Eye (tissue), 1 donor: ENCODE data around the gene KDM5A.
"Not testable (repeated sequence)": the region's sequence is repeated elsewhere in the genome, so short reads cannot be mapped to it uniquely, and the experiment has no call there.

ENCODE experiments used
- DNase-seq: peaks from one replicate; pipeline ENCODE4 v3.0.0-alpha.2; 2015

KDM5A gene

GRCh38 chr12:332581-333205 lies 56.4 kb downstream of the KDM5A start:
- DNase-seq: no peak

GRCh38 chr12:331287-331686 lies 57.8 kb downstream of the KDM5A start:
- no peak for DNase-seq

GRCh38 chr12:325906-326305 lies 63.2 kb downstream of the KDM5A start:
- DNase-seq: no peak

GRCh38 chr12:323507-323906 lies 65.6 kb downstream of the KDM5A start:
- DNase-seq: no peak

- peak; percentile 23 for DNase-seq
Observed at GRCh38 chr12:321606-322326, 67.4 kb downstream of the KDM5A start.

- no peak for DNase-seq
Observed at GRCh38 chr12:318759-319515, 70.2 kb downstream of the KDM5A start.

- DNase-seq: no peak
Observed at GRCh38 chr12:308511-308910, 80.6 kb downstream of the KDM5A start.

- no peak for DNase-seq
Observed at GRCh38 chr12:307406-307805, 81.7 kb downstream of the KDM5A start.

GRCh38 chr12:304805-305204 lies 84.3 kb downstream of the KDM5A start:
- no peak for DNase-seq

GRCh38 chr12:302766-303165 lies 86.4 kb downstream of the KDM5A start:
- not testable (repeated sequence) for DNase-seq

GRCh38 chr12:300166-300565 lies 89.0 kb downstream of the KDM5A start:
- DNase-seq: not testable (repeated sequence)

GRCh38 chr12:299511-299910 lies 89.6 kb downstream of the KDM5A start:
- not testable (repeated sequence) for DNase-seq

- DNase-seq: not testable (repeated sequence)
Observed at GRCh38 chr12:298059-298458, 91.1 kb downstream of the KDM5A start.

- no peak for DNase-seq
Observed at GRCh38 chr12:295132-295531, 94.0 kb downstream of the KDM5A start.

GRCh38 chr12:293199-293598 lies 95.9 kb downstream of the KDM5A start:
- DNase-seq: no peak

GRCh38 chr12:292186-292585 lies 96.9 kb downstream of the KDM5A start:
- no peak for DNase-seq

- no peak for DNase-seq
Observed at GRCh38 chr12:291153-291723, 97.9 kb downstream of the KDM5A start.

- peak; percentile 21 for DNase-seq
Observed at GRCh38 chr12:288687-289086, 100.4 kb downstream of the KDM5A start.

GRCh38 chr12:286531-287300 lies 102.4 kb downstream of the KDM5A start:
- no peak for DNase-seq

GRCh38 chr12:278046-278445 lies 111.1 kb downstream of the KDM5A start:
- DNase-seq: no peak

- DNase-seq: no peak
Observed at GRCh38 chr12:275812-276211, 113.3 kb downstream of the KDM5A start.

- DNase-seq: no peak
Observed at GRCh38 chr12:273382-273781, 115.7 kb downstream of the KDM5A start.

GRCh38 chr12:272942-273341 lies 116.2 kb downstream of the KDM5A start:
- no peak for DNase-seq
